WI38 (cell line): ENCODE measurements around the gene PCARE.

Source experiments
- H3K4me3 ChIP-seq: 2 replicates; pipeline ENCODE4 v1.5.1; 2011; ENCODE audit warnings: low read depth, mild to moderate bottlenecking, control low read depth, low read length
- TF ChIP-seq, protein P1 (sequence below): IDR thresholded peaks from 2 replicates; pipeline ENCODE4 v1.5.1; 2012; ENCODE audit warnings: low read depth, mild to moderate bottlenecking, control low read depth, low read length

The PCARE gene

DNA sequence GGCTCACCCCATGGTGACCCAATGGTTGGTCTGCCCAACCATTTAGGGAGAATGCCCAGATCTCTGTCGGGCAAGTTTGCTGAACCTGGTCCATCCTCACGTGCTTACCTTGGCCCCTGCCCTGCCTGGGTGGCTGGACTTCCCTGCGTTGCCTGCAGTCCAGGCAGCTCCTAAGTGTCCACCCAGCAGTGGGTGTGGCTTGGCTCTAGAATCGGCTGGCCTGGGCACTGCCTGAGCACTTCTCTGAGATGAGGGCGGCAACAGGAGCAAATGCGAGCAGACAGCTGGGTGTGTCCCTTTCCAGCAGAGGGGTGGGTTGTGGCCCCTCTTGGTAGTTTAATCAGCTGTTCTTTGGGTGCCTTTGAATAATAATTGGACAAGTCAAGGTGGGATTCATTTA, 11.3 kb downstream of the PCARE start:
- no peak overlapping the region for H3K4me3 ChIP-seq
- TF ChIP-seq, protein P1, sequence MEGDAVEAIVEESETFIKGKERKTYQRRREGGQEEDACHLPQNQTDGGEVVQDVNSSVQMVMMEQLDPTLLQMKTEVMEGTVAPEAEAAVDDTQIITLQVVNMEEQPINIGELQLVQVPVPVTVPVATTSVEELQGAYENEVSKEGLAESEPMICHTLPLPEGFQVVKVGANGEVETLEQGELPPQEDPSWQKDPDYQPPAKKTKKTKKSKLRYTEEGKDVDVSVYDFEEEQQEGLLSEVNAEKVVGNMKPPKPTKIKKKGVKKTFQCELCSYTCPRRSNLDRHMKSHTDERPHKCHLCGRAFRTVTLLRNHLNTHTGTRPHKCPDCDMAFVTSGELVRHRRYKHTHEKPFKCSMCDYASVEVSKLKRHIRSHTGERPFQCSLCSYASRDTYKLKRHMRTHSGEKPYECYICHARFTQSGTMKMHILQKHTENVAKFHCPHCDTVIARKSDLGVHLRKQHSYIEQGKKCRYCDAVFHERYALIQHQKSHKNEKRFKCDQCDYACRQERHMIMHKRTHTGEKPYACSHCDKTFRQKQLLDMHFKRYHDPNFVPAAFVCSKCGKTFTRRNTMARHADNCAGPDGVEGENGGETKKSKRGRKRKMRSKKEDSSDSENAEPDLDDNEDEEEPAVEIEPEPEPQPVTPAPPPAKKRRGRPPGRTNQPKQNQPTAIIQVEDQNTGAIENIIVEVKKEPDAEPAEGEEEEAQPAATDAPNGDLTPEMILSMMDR: no peak

DNA sequence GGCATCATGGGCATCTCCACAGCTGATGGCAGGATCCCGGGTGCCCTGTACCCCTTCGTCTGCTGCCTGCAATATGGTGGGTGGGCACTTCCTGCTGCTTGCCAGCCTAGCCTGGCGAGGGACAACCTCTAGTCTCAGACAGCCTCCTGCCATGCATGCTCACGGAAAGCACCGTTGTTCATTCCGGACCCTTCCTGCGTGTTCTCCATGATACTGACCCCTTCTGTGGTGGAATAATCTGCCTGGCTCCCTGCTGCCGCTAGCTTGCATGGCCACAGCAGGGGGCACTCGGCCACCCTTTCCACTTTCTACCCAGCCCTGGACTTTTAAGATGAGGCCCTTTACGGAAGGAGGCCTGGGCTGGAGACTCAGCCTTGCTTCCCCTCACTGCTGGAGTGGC, 12.0 kb downstream of the PCARE start:
- TF ChIP-seq, protein P1: no peak

GRCh38 chr2:29061616-29062015, 12.7 kb downstream of the PCARE start:
- TF ChIP-seq, protein P1: no peak
- no peak overlapping the region for H3K4me3 ChIP-seq

More for the DNA sequence above, 12.0 kb downstream of the PCARE start:
- H3K4me3 ChIP-seq: no peak overlapping the region

GRCh38 chr2:29061176-29061575, 13.1 kb downstream of the PCARE start:
- H3K4me3 ChIP-seq: no peak overlapping the region
- TF ChIP-seq, protein P1: no peak

DNA sequence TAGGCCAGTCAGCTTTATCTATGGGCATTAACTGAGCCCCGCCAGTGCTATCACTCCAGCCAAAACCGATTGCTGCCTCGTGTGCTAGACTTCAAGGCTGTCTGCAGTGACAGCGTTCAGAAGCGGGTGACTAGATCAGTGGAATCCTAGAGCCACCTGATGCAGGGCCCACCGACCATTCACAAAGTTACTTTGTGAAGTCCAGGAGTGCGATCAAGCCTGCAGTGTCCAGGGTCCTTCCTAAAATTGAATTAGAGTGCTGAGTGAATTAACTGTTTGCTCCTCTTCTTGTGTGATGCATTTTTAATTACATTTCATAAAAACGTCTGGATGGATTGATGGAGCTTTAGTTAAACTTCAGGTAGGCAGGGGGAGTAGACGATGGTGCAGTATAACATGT, 13.9 kb downstream of the PCARE start:
- TF ChIP-seq, protein P1: no peak

DNA sequence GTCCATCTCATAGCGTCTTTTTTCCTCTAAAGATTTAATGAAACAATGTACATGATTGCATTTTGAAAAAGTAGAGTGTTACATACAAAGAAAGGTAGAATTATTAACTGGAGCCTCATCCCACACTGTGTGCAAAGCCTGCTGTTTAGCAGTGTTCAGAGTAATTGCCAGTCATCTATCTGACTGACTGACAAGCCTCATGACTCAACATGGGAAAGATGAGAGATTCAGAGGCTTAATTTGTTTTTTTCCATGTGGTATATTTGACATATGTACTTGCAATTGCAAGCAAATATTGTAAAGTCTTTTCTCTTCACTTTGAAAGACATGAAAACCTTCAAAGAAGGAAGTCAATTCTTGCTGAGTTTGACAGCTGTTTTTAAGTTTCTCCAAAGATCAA, 14.7 kb downstream of the PCARE start:
- H3K4me3 ChIP-seq: no peak overlapping the region
- TF ChIP-seq, protein P1: no peak

More for the DNA sequence above, 13.9 kb downstream of the PCARE start:
- H3K4me3 ChIP-seq: no peak overlapping the region

GRCh38 chr2:29057006-29057405, 17.3 kb downstream of the PCARE start:
- no peak overlapping the region for H3K4me3 ChIP-seq
- TF ChIP-seq, protein P1: no peak
